DND-41 (cell line): ENCODE measurements around the gene UBE2J1.

Experiments used
- EZH2 ChIP-seq: IDR thresholded peaks from 3 replicates; pipeline ENCODE4 v1.6.1; 2012; ENCODE audit warnings: borderline replicate concordance, low read depth, mild to moderate bottlenecking, moderate library complexity, low read length, inconsistent platforms; ENCODE audit not compliant: severe bottlenecking
- TF ChIP-seq, protein P1 (sequence below): IDR thresholded peaks from 2 replicates; pipeline ENCODE4 v1.5.1; 2012; ENCODE audit warnings: borderline replicate concordance, low read length, moderate library complexity, mild to moderate bottlenecking; ENCODE audit not compliant: poor library complexity, severe bottlenecking; ENCODE audit errors: extremely low read depth

- TF ChIP-seq, protein P1, sequence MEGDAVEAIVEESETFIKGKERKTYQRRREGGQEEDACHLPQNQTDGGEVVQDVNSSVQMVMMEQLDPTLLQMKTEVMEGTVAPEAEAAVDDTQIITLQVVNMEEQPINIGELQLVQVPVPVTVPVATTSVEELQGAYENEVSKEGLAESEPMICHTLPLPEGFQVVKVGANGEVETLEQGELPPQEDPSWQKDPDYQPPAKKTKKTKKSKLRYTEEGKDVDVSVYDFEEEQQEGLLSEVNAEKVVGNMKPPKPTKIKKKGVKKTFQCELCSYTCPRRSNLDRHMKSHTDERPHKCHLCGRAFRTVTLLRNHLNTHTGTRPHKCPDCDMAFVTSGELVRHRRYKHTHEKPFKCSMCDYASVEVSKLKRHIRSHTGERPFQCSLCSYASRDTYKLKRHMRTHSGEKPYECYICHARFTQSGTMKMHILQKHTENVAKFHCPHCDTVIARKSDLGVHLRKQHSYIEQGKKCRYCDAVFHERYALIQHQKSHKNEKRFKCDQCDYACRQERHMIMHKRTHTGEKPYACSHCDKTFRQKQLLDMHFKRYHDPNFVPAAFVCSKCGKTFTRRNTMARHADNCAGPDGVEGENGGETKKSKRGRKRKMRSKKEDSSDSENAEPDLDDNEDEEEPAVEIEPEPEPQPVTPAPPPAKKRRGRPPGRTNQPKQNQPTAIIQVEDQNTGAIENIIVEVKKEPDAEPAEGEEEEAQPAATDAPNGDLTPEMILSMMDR = no peak
- no peak for TF ChIP-seq EZH2
Measured at GRCh38 chr6:89321131-89321970, 31.2 kb downstream of the UBE2J1 start.
